ENCODE measurements around the gene OOSP4A.
"Not testable (repeated sequence)": the region's sequence is repeated elsewhere in the genome, so short reads cannot be mapped to it uniquely, and the experiment has no call there.

OOSP4A gene

GRCh38 chr11:59982037-59982436 is 18.2 kb downstream of the OOSP4A start:
- H3K4me3 ChIP-seq (ENCODE audit: low read length) = not testable (repeated sequence)

DNA sequence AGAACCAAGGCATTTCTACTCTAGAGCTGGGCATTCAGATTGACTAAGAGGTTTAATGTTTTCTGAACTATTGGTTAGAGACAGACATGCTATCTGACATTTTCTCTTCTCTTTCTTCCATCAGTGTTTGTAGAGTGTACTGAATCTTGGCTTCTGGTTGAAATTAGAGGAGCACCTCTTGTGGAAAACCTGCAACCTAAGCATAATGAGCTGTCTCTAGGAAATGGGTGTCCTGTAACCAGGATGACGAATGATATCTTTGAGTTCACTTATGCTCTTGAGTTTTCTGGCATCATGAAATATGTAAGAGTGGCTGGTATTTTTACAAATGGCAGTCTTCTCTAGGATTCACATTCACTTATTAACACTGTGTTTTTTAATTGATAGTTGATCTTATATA is 19.4 kb downstream of the OOSP4A start:
- H3K27me3 ChIP-seq (ENCODE audit: insufficient read depth, low read length) = no peaks in the 10 kb centered on the region
- no peaks in the 10 kb centered on the region for H3K4me1 ChIP-seq (ENCODE audit: insufficient read depth, low read length)
- no peaks in the 10 kb centered on the region for H3K36me3 ChIP-seq (ENCODE audit: insufficient read depth, low read depth, low read length)
- H3K9ac ChIP-seq (ENCODE audit: low read depth, low read length) = no peak overlapping the region
- no peaks in the 10 kb centered on the region for H3K9me3 ChIP-seq (ENCODE audit: insufficient read depth, low read depth, low read length)
- H3K27ac ChIP-seq (ENCODE audit: low read length) = no peak overlapping the region
- no peak overlapping the region for H3K4me3 ChIP-seq (ENCODE audit: low read length)

More at GRCh38 chr11:59982037-59982436, 18.2 kb downstream of the OOSP4A start:
- not testable (repeated sequence) for H3K9me3 ChIP-seq (ENCODE audit: insufficient read depth, low read depth, low read length); H3K27ac ChIP-seq (ENCODE audit: low read length); H3K27me3 ChIP-seq (ENCODE audit: insufficient read depth, low read length); H3K36me3 ChIP-seq (ENCODE audit: insufficient read depth, low read depth, low read length); H3K4me1 ChIP-seq (ENCODE audit: insufficient read depth, low read length); H3K9ac ChIP-seq (ENCODE audit: low read depth, low read length)

DNA sequence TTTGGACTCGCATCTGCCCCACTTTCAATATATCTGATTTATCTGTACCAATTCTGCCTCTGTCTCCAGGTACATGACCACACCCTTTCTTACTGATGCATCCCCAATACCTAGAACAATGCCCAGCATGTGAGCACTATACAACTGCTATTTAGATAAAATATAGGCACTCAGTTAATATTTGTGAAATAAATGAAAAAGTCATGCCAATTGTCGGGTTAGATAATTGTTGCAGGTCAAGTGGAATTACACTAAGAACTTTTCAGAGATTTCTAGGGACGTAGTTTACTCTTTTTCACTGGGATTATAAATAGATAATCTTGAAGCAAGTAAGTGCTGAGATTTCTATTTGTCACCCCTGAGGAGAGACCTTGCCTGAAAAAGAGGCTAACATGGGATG is 20.5 kb downstream of the OOSP4A start:
- no peaks in the 10 kb centered on the region for H3K4me1 ChIP-seq (ENCODE audit: insufficient read depth, low read length)
- no peaks in the 10 kb centered on the region for H3K27me3 ChIP-seq (ENCODE audit: insufficient read depth, low read length)
- H3K9me3 ChIP-seq (ENCODE audit: insufficient read depth, low read depth, low read length) = no peaks in the 10 kb centered on the region
- no peak overlapping the region for H3K27ac ChIP-seq (ENCODE audit: low read length)
- H3K36me3 ChIP-seq (ENCODE audit: insufficient read depth, low read depth, low read length) = no peaks in the 10 kb centered on the region
- H3K4me3 ChIP-seq (ENCODE audit: low read length) = no peak overlapping the region
- no peak overlapping the region for H3K9ac ChIP-seq (ENCODE audit: low read depth, low read length)

- Histone ChIP-seq H3K9ac (ENCODE audit: low read depth, low read length) (no peak overlapping the region), H3K36me3 (ENCODE audit: insufficient read depth, low read depth, low read length) (no peaks in the 10 kb centered on the region), H3K4me1 (ENCODE audit: insufficient read depth, low read length) (no peaks in the 10 kb centered on the region), H3K4me3 (ENCODE audit: low read length) (no peak overlapping the region), H3K9me3 (ENCODE audit: insufficient read depth, low read depth, low read length) (peaks cover 3% of the 10 kb centered on the region; the same call in 1 of the 2 replicates), H3K27me3 (ENCODE audit: insufficient read depth, low read length) (no peaks in the 10 kb centered on the region), H3K27ac (ENCODE audit: low read length) (no peak overlapping the region)
Observed at GRCh38 chr11:59990421-59990820, 26.6 kb downstream of the OOSP4A start.

DNA sequence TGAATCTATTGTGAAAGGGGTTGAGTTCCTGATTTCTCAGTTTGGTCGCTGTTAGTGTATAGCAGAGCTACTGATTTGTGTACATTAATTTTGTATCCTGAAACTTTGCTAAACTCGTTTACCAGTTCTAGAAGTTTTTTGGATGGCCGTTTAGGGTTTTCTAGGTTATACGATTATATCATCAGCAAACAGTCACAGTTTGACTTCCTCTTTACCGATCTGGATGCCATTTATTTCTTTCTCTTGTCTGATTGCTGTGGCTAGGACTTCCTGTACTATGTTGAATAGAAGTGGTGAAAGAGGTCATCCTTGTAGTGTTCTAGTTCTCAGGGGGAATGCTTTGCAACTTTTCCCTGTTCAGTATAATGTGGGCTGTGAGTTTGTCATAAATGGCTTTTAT is 28.6 kb downstream of the OOSP4A start:
- Histone ChIP-seq H3K9me3 (ENCODE audit: insufficient read depth, low read depth, low read length) (peaks cover 3% of the 10 kb centered on the region; the same call in 1 of the 2 replicates), H3K9ac (ENCODE audit: low read depth, low read length) (no peak overlapping the region), H3K36me3 (ENCODE audit: insufficient read depth, low read depth, low read length) (no peaks in the 10 kb centered on the region), H3K27ac (ENCODE audit: low read length) (no peak overlapping the region), H3K27me3 (ENCODE audit: insufficient read depth, low read length) (no peaks in the 10 kb centered on the region), H3K4me1 (ENCODE audit: insufficient read depth, low read length) (no peaks in the 10 kb centered on the region), H3K4me3 (ENCODE audit: low read length) (no peak overlapping the region)

DNA sequence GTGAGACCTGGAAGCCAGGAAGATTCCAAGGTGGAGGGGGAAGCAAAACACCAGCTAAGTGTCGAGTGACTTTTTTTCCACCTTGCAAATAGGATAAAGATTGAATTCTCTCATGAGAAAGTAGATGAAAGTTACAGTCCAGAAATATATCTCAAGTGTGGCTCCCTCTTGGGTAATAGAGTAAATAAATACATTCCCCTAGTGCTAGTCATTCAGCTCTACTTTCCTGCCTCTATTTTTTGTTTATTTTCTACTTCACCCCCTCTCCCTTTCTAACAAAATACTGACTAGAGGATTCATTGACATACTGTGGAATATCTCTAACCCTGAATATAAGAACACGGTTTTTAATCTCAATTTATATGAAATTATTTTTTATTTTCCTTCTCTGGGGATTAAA is 34.0 kb downstream of the OOSP4A start:
- H3K4me1 ChIP-seq (ENCODE audit: insufficient read depth, low read length) = no peaks in the 10 kb centered on the region
- no peaks in the 10 kb centered on the region for H3K27me3 ChIP-seq (ENCODE audit: insufficient read depth, low read length)
- no peak overlapping the region for H3K9ac ChIP-seq (ENCODE audit: low read depth, low read length)
- no peak overlapping the region for H3K4me3 ChIP-seq (ENCODE audit: low read length)
- H3K9me3 ChIP-seq (ENCODE audit: insufficient read depth, low read depth, low read length) = no peaks in the 10 kb centered on the region
- H3K27ac ChIP-seq (ENCODE audit: low read length) = no peak overlapping the region
- no peaks in the 10 kb centered on the region for H3K36me3 ChIP-seq (ENCODE audit: insufficient read depth, low read depth, low read length)

GRCh38 chr11:59999691-60000090 is 35.9 kb downstream of the OOSP4A start:
- no peak overlapping the region for H3K27ac ChIP-seq (ENCODE audit: low read length)
- no peak overlapping the region for H3K4me3 ChIP-seq (ENCODE audit: low read length)
- no peaks in the 10 kb centered on the region for H3K9me3 ChIP-seq (ENCODE audit: insufficient read depth, low read depth, low read length)
- H3K27me3 ChIP-seq (ENCODE audit: insufficient read depth, low read length) = no peaks in the 10 kb centered on the region
- no peaks in the 10 kb centered on the region for H3K4me1 ChIP-seq (ENCODE audit: insufficient read depth, low read length)
- no peak overlapping the region for H3K9ac ChIP-seq (ENCODE audit: low read depth, low read length)
- no peaks in the 10 kb centered on the region for H3K36me3 ChIP-seq (ENCODE audit: insufficient read depth, low read depth, low read length)

GRCh38 chr11:60003729-60004128 is 39.9 kb downstream of the OOSP4A start:
- no peak overlapping the region for H3K9ac ChIP-seq (ENCODE audit: low read depth, low read length)
- H3K27me3 ChIP-seq (ENCODE audit: insufficient read depth, low read length) = no peaks in the 10 kb centered on the region
- no peaks in the 10 kb centered on the region for H3K36me3 ChIP-seq (ENCODE audit: insufficient read depth, low read depth, low read length)
- no peak overlapping the region for H3K4me3 ChIP-seq (ENCODE audit: low read length)
- H3K4me1 ChIP-seq (ENCODE audit: insufficient read depth, low read length) = no peaks in the 10 kb centered on the region
- no peak overlapping the region for H3K27ac ChIP-seq (ENCODE audit: low read length)
- H3K9me3 ChIP-seq (ENCODE audit: insufficient read depth, low read depth, low read length) = no peaks in the 10 kb centered on the region

GRCh38 chr11:60005360-60005759 is 41.5 kb downstream of the OOSP4A start:
- H3K27ac ChIP-seq (ENCODE audit: low read length) = no peak overlapping the region
- no peak overlapping the region for H3K9ac ChIP-seq (ENCODE audit: low read depth, low read length)
- H3K27me3 ChIP-seq (ENCODE audit: insufficient read depth, low read length) = no peaks in the 10 kb centered on the region
- H3K4me3 ChIP-seq (ENCODE audit: low read length) = no peak overlapping the region
- no peaks in the 10 kb centered on the region for H3K36me3 ChIP-seq (ENCODE audit: insufficient read depth, low read depth, low read length)
- H3K9me3 ChIP-seq (ENCODE audit: insufficient read depth, low read depth, low read length) = no peaks in the 10 kb centered on the region
- no peaks in the 10 kb centered on the region for H3K4me1 ChIP-seq (ENCODE audit: insufficient read depth, low read length)

- Histone ChIP-seq H3K9ac (ENCODE audit: low read depth, low read length) (no peak within 1 kb of the TSS), H3K4me3 (ENCODE audit: low read length) (no peak within 1 kb of the TSS), H3K27me3 (ENCODE audit: insufficient read depth, low read length) (no peaks in the 10 kb centered on the region), H3K4me1 (ENCODE audit: insufficient read depth, low read length) (peaks cover 9% of the 10 kb centered on the region), H3K9me3 (ENCODE audit: insufficient read depth, low read depth, low read length) (no peaks in the 10 kb centered on the region), H3K36me3 (ENCODE audit: insufficient read depth, low read depth, low read length) (no peaks in the 10 kb centered on the region), H3K27ac (ENCODE audit: low read length) (no peak within 1 kb of the TSS)
Observed at GRCh38 chr11:60016881-60017280, 53.0 kb downstream of the OOSP4A start, which contains the start of gene OOSP4B. Gene OOSP4B, plus strand, starts transcription at chr11:60017181.

DNA sequence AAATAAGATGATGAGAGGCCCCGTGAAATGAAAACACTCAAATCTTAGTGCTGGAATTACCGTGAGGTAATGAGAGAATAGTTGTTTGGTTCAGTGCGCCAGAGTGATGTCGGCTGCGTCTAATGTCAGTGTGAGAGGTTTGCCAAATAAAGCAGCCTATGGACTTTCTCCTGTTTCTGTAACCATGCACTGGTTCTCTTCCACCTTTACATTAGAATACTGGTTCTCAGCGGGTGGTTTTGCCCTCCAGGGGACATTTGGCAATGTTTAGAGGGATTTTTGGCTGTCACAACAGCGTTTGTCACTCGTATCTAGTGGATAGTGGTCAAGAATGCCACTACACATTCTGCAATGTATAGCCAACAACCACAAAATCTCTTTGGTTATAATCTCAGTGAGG is 54.2 kb downstream of the OOSP4A start:
- H3K4me3 ChIP-seq (ENCODE audit: low read length) = no peak overlapping the region
- peaks cover 9% of the 10 kb centered on the region for H3K4me1 ChIP-seq (ENCODE audit: insufficient read depth, low read length)
- H3K27ac ChIP-seq (ENCODE audit: low read length) = no peak overlapping the region
- no peak overlapping the region for H3K9ac ChIP-seq (ENCODE audit: low read depth, low read length)
- H3K9me3 ChIP-seq (ENCODE audit: insufficient read depth, low read depth, low read length) = no peaks in the 10 kb centered on the region
- H3K36me3 ChIP-seq (ENCODE audit: insufficient read depth, low read depth, low read length) = no peaks in the 10 kb centered on the region
- H3K27me3 ChIP-seq (ENCODE audit: insufficient read depth, low read length) = no peaks in the 10 kb centered on the region

Data from iPS-20b (cell line).